CD4-positive, alpha-beta T cell (primary cell): ENCODE data around the gene PLOD1. TPM values are rescaled to one million over a fixed set of nuclear protein-coding genes. Genes with fewer than 3 reads are reported as not detected.
A peak's percentile ranks its signal among the peaks of the same experiment; 100 is the strongest.

Source experiments
- ATAC-seq: fragments of 200-7000 bp; cut with Tn5 transposase; one replicate; pipeline ENCODE4 v1.10.0; 2022; ENCODE audit warnings: mild to moderate bottlenecking; ENCODE audit not compliant: poor library complexity
- CTCF ChIA-PET: fragments of 350-600 bp; sonication (Branson Sonifier 250); formaldehyde crosslinking; loops from one replicate; lab custom pipeline; 2021; ENCODE audit warnings: antibody characterized with exemption, inconsistent platforms; lab: Charles Lee
- POLR2A ChIA-PET: fragments of 350-600 bp; sonication (Branson Sonifier 250); formaldehyde crosslinking; loops from one replicate; lab custom pipeline; 2021; ENCODE audit warnings: antibody characterized with exemption, inconsistent platforms; lab: Charles Lee
- DNase-seq, 14 experiments: peaks; one replicate each; pipeline ENCODE4 v3.0.0-alpha.2; 2013 to 2020; ENCODE audit warnings: mixed read lengths in 2 of 14
- H3K27ac ChIP-seq, 2 donors: one replicate each; pipeline versions ENCODE4 v1.5.1 to v1.7.0; 2013; ENCODE audit warnings: low read length in 2 of 2, low read depth in 1 of 2, mild to moderate bottlenecking in 1 of 2
- H3K27me3 ChIP-seq, 2 experiments: 1 replicate in 1 of 2; 2 replicates in 1 of 2; pipeline versions ENCODE4 v1.6.1 to v1.7.0; 2013; ENCODE audit warnings: low read length in 2 of 2, control low read depth in 1 of 2, mild to moderate bottlenecking in 1 of 2, moderate library complexity in 1 of 2; ENCODE audit not compliant: insufficient read depth in 2 of 2, control insufficient read depth in 1 of 2
- H3K36me3 ChIP-seq: one replicate; pipeline ENCODE4 v1.6.1; 2013; ENCODE audit warnings: low read length, control low read depth; ENCODE audit not compliant: insufficient read depth
- H3K4me1 ChIP-seq: one replicate; pipeline ENCODE4 v1.6.1; 2013; ENCODE audit warnings: low read length, control low read depth; ENCODE audit not compliant: insufficient read depth
- H3K4me3 ChIP-seq: one replicate; pipeline ENCODE4 v1.5.1; 2013; ENCODE audit warnings: mild to moderate bottlenecking, low read length, moderate library complexity
- H3K9me3 ChIP-seq, 2 experiments: 1 replicate in 1 of 2; 2 replicates in 1 of 2; pipeline versions ENCODE4 v1.6.1 to v1.7.0; 2013; ENCODE audit warnings: low read length in 2 of 2, mild to moderate bottlenecking in 2 of 2, control low read depth in 1 of 2, moderate library complexity in 1 of 2; ENCODE audit not compliant: control insufficient read depth in 1 of 2, insufficient read depth in 1 of 2
- H3K27ac Mint-ChIP-seq: one replicate; pipeline ENCODE4 v1.8.0; 2020; ENCODE audit warnings: mixed read lengths
- H3K27me3 Mint-ChIP-seq: one replicate; pipeline ENCODE4 v1.8.0; 2021; ENCODE audit warnings: mixed read lengths
- H3K36me3 Mint-ChIP-seq: one replicate; pipeline ENCODE4 v1.8.0; 2021; ENCODE audit warnings: low read depth, mixed read lengths
- H3K4me1 Mint-ChIP-seq: one replicate; pipeline ENCODE4 v1.8.0; 2021; ENCODE audit warnings: low read depth, mixed read lengths
- H3K4me3 Mint-ChIP-seq: one replicate; pipeline ENCODE4 v1.8.0; 2020; ENCODE audit warnings: mild to moderate bottlenecking, mixed read lengths
- H3K9me3 Mint-ChIP-seq: one replicate; pipeline ENCODE4 v1.8.0; 2020; ENCODE audit warnings: mixed read lengths
- CTCF ChIP-seq: fragments of 200-600 bp; IDR thresholded peaks from one replicate; pipeline ENCODE4 v1.8.0; 2022; ENCODE audit warnings: antibody characterized with exemption, mild to moderate bottlenecking
- intact Hi-C, 2 experiments: fragments of 100-400 bp; cut with DNase I in 1 of 2; cut with micrococcal nuclease in 1 of 2; formaldehyde crosslinking; loops; one replicate each; pipeline versions ENCODE4 v1.15.1 to v1.9.0; 2023 to 2025; cut with DNase I, micrococcal nuclease
- total RNA-seq, 174 experiments: library from RNA in 2 of 174; stranded (reverse) in 2 of 174; gene quantifications; one replicate each; pipeline ENCODE4 v1.2.3 and lab custom pipeline; 2021 to 2026

PLOD1 gene
- total RNA-seq, 2 experiments from 2014 or later, result 1.6 to 1.8 TPM

GRCh38 chr1:11957897-11958296, 23.4 kb downstream of the PLOD1 start:
- Mint-ChIP-seq H3K36me3 (no peaks in the 10 kb centered on the region), H3K27me3 (no peaks in the 10 kb centered on the region), H3K27ac (no peak overlapping the region), H3K4me3 (no peak overlapping the region), H3K9me3 (no peaks in the 10 kb centered on the region), H3K4me1 (no peaks in the 10 kb centered on the region)
- H3K27ac ChIP-seq, result no peak overlapping the region
- intact Hi-C loops, result no loop called here
- no peak for ATAC-seq
- ChIA-PET CTCF (no interaction called here), POLR2A (no interaction called here)
- no peak for TF ChIP-seq CTCF
- no peaks in the 10 kb centered on the region for H3K27me3 ChIP-seq
- DNase-seq, result no peak
- H3K4me1 ChIP-seq, result no peaks in the 10 kb centered on the region
- H3K36me3 ChIP-seq, result no peaks in the 10 kb centered on the region
- H3K4me3 ChIP-seq, result no peak overlapping the region
- H3K9me3 ChIP-seq, result no peaks in the 10 kb centered on the region

- no peaks in the 10 kb centered on the region for H3K9me3 ChIP-seq
- H3K4me1 ChIP-seq, result no peaks in the 10 kb centered on the region
- H3K4me1 Mint-ChIP-seq, result no peaks in the 10 kb centered on the region
- H3K27ac ChIP-seq, result no peak overlapping the region
- no peak for DNase-seq
- H3K36me3 ChIP-seq, result no peaks in the 10 kb centered on the region
- no peaks in the 10 kb centered on the region for H3K27me3 ChIP-seq
- no peak overlapping the region for H3K27ac Mint-ChIP-seq
- intact Hi-C loops, result no loop called here
- no peak overlapping the region for H3K4me3 ChIP-seq
- no peaks in the 10 kb centered on the region for H3K36me3 Mint-ChIP-seq
- CTCF ChIA-PET, result no interaction called here
- ATAC-seq, result no peak
- H3K9me3 Mint-ChIP-seq, result no peaks in the 10 kb centered on the region
- no peaks in the 10 kb centered on the region for H3K27me3 Mint-ChIP-seq
- H3K4me3 Mint-ChIP-seq, result no peak overlapping the region
- POLR2A ChIA-PET, result no interaction called here
- no peak for TF ChIP-seq CTCF
Measured at GRCh38 chr1:11960276-11960675, 25.8 kb downstream of the PLOD1 start.

- POLR2A ChIA-PET, result interaction anchor here (0.7 to 0.8 kb wide), 2 partner anchors 12 to 16 kb away, joined by 3 read pairs; no protein-coding TSS in a partner anchor
- ATAC-seq (no peak), DNase-seq (peak in 2 of 14 experiments; percentile 49 to 58)
- intact Hi-C loops, result no loop called here
- Mint-ChIP-seq H3K9me3 (no peaks in the 10 kb centered on the region), H3K4me3 (no peak overlapping the region), H3K4me1 (no peaks in the 10 kb centered on the region), H3K27me3 (no peaks in the 10 kb centered on the region), H3K27ac (no peak overlapping the region), H3K36me3 (no peaks in the 10 kb centered on the region)
- Histone ChIP-seq H3K27ac (no peak overlapping the region), H3K27me3 (no peaks in the 10 kb centered on the region), H3K36me3 (no peaks in the 10 kb centered on the region), H3K4me3 (no peak overlapping the region), H3K4me1 (no peaks in the 10 kb centered on the region), H3K9me3 (no peaks in the 10 kb centered on the region)
- CTCF ChIA-PET, result no interaction called here
- no peak for TF ChIP-seq CTCF
Measured at GRCh38 chr1:11960715-11961114, 26.2 kb downstream of the PLOD1 start.
